GM12864 (cell line): ENCODE measurements around the gene TTC27.

Experiments
- DNase-seq: peaks from one replicate; pipeline ENCODE4 v3.0.0-alpha.2; 2011; ENCODE audit warnings: low read depth
- H3K4me3 ChIP-seq: 2 replicates; pipeline ENCODE4 v1.5.1; 2011; ENCODE audit warnings: mild to moderate bottlenecking, low read depth, low read length, control low read depth
- CTCF ChIP-seq: IDR thresholded peaks from 2 replicates; pipeline ENCODE4 v1.5.1; 2011; ENCODE audit warnings: low read depth, mild to moderate bottlenecking, moderate library complexity, low read length, control low read depth, inconsistent platforms; ENCODE audit errors: missing control alignments

The TTC27 gene

GRCh38 chr2:32777714-32778113 lies 149.9 kb downstream of the TTC27 start:
- TF ChIP-seq CTCF: no peak
- no peak for DNase-seq

DNA sequence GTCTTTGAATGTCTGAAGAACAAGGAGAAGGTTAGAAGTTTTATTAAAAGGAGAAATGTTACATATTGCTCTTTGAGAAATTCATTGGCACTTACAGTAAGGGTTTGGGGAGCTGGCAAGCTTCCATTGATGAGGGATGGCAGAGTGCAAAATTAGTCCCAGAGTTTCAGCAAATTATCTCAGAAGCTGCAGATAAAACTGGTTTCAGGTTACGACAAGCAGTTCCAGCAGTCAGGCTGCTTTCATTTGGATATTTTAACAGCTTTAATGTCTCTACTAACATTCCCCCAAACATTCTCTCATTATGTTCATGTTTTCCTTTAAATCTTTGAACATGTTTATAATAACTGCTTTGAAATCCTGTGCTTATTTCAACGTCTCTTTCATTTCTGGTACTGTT lies 153.1 kb downstream of the TTC27 start:
- no peak overlapping the region for H3K4me3 ChIP-seq
- DNase-seq: no peak
- no peak for TF ChIP-seq CTCF

More at GRCh38 chr2:32777714-32778113, 149.9 kb downstream of the TTC27 start:
- no peak overlapping the region for H3K4me3 ChIP-seq

DNA sequence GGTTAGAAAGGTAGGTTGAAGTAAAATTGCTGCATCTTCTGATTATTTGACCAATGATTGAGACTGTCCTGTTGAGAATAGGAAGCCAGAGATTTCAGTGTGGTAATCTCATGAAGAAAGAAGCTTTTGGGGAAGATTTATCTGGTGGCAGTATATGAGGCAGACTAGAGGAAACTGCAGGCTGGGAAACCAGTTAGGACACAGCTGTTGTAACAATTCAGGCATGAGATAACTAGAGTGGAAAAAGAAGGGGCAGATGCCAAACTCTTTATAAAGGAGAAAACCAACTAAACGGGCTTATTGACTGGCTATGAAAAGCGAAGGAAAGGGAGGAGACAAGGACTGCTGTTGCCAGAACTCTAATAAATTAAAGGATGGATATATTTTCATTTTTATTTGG lies 155.6 kb downstream of the TTC27 start:
- DNase-seq: no peak
- H3K4me3 ChIP-seq: no peak overlapping the region
- TF ChIP-seq CTCF: no peak

- no peak for TF ChIP-seq CTCF
- no peak for DNase-seq
Measured at GRCh38 chr2:32783933-32784332, 156.1 kb downstream of the TTC27 start.

DNA sequence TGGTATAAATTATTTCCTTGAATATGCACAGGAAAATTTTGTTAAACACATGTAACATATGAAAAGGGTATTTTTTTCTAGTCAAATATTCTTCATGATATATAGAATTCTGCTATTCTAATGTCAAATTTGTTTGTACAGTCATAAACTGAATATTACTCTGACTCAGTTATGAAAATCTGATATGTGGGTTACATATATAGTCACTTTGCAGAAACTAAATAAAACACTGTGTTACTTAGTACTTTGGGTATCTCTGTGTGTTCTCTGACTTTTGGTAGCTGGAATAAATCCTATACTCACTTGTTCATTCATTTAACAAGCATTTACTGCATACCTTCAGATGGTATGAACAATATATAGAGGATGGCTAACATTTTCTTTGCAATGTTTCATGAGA lies 159.4 kb downstream of the TTC27 start:
- H3K4me3 ChIP-seq: no peak overlapping the region
- no peak for DNase-seq
- TF ChIP-seq CTCF: no peak

More at GRCh38 chr2:32783933-32784332, 156.1 kb downstream of the TTC27 start:
- H3K4me3 ChIP-seq: no peak overlapping the region

DNA sequence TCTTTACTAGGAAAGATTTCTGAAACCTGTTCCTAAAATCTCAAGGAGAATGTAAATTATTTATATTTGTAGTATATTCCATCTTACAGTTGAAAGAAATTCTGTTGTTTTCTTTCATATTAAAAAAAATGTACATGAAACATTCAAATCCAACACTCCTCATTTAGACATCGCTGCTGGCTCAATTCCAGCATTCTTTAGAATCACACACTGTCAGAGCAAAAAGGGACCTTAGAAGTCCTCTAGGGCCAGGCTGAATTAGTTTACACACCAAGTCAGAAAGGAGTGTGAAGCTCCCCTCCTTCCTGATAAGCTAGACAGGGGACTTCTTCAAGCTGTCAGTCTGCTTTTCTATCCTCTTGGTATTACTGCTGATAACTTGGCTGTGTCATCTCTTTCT lies 160.3 kb downstream of the TTC27 start:
- no peak overlapping the region for H3K4me3 ChIP-seq
- no peak for TF ChIP-seq CTCF
- DNase-seq: no peak

- H3K4me3 ChIP-seq: no peak overlapping the region
- TF ChIP-seq CTCF: no peak
- DNase-seq: no peak
Measured at GRCh38 chr2:32792416-32792815, 164.6 kb downstream of the TTC27 start.
